Testis (tissue), 3 donors: ENCODE measurements around the gene SNAP25. TPM values are rescaled to one million over a fixed set of nuclear protein-coding genes. Genes with fewer than 3 reads are reported as not detected.

Source experiments
- DNase-seq: peaks from one replicate; pipeline ENCODE4 v3.0.0-alpha.2; 2019
- H3K27ac ChIP-seq, 2 donors: fragments of 200-600 bp; sonication (generic); one replicate each; pipeline ENCODE4 v1.5.1; 2019
- H3K27me3 ChIP-seq: fragments of 200-600 bp; sonication (generic); one replicate; pipeline ENCODE4 v1.5.1; 2019
- H3K36me3 ChIP-seq: fragments of 200-600 bp; sonication (generic); one replicate; pipeline ENCODE4 v1.5.1; 2017; ENCODE audit warnings: low read depth; ENCODE audit errors: missing control alignments
- H3K4me1 ChIP-seq: fragments of 200-600 bp; sonication (generic); one replicate; pipeline ENCODE4 v1.5.1; 2019
- H3K4me3 ChIP-seq, 2 donors: fragments of 200-600 bp; sonication (generic); one replicate each; pipeline ENCODE4 v1.5.1; 2017 to 2019
- H3K9me3 ChIP-seq: fragments of 200-600 bp; sonication (generic); one replicate; pipeline ENCODE4 v1.5.1; 2017
- CTCF ChIP-seq, 3 experiments: fragments of 450-650 bp in 2 of 3; fragments of 200-600 bp in 1 of 3; sonication (generic) in 1 of 3; IDR thresholded peaks; one replicate each; pipeline ENCODE4 v1.5.1; 2016 to 2019; ENCODE audit warnings: antibody characterized with exemption in 3 of 3, mild to moderate bottlenecking in 2 of 3, moderate library complexity in 1 of 3
- POLR2A ChIP-seq: fragments of 450-650 bp; IDR thresholded peaks from one replicate; pipeline ENCODE4 v1.6.1; 2017; ENCODE audit warnings: antibody characterized with exemption, mild to moderate bottlenecking, moderate library complexity
- WGBS, 2 donors: methylation state at CpG; one replicate each; pipeline ENCODE4 v1.1.5; 2018; 5-methylcytosine and 5-hydroxymethylcytosine counted together
- intact Hi-C: fragments of 100-400 bp; cut with DNase I; formaldehyde crosslinking; loops from one replicate; pipeline ENCODE4 v1.15.1; 2023; ENCODE audit warnings: low total_unique reads
- polyA plus RNA-seq: library from polyadenylated mRNA; stranded (reverse); fragments of 350-450 nt; fragmentation: Illumina TruSeq; extraction: RNeasy Lipid Tissue Mini Kit (QIAGEN cat#74804); gene quantifications from one replicate; pipeline ENCODE4 v1.2.3, GENCODE V29; 2014; ENCODE audit warnings: low read depth, low replicate concordance; ENCODE audit not compliant: insufficient read depth
- total RNA-seq, 2 donors: library from RNA; depleted of rRNA; stranded (reverse); fragments of >200 nt; gene quantifications; one replicate each; pipeline ENCODE4 v1.2.3, GENCODE V29; 2016

SNAP25 gene
- total and polyA plus RNA-seq, 3 donors from 2014 or later, result 8.0 to 13.7 (median 11.3) TPM

GRCh38 chr20:10213526-10213925, 5.1 kb upstream of the SNAP25 start:
- WGBS, 2 donors, result 90 to 92% methylated on average over 2 of the region's 2 CpGs
- no peak for DNase-seq
- H3K27me3 ChIP-seq, result no peaks in the 10 kb centered on the region
- no peak overlapping the region for H3K4me3 ChIP-seq
- no peaks in the 10 kb centered on the region for H3K36me3 ChIP-seq
- intact Hi-C loops, result no loop called here
- peaks cover 4% of the 10 kb centered on the region for H3K4me1 ChIP-seq
- no peaks in the 10 kb centered on the region for H3K9me3 ChIP-seq
- TF ChIP-seq CTCF (IDR thresholded peaks at IDR 0.05) (no peak), POLR2A (no peak)
- H3K27ac ChIP-seq, result no peak overlapping the region

- WGBS, 2 donors, result 24 to 33% methylated on average over 4 of the region's 4 CpGs
- H3K4me1 ChIP-seq, result peaks cover 4% of the 10 kb centered on the region
- intact Hi-C loops, result no loop called here
- H3K9me3 ChIP-seq, result no peaks in the 10 kb centered on the region
- no peak overlapping the region for H3K4me3 ChIP-seq
- H3K27ac ChIP-seq, result peak overlapping the region; percentile 88 to 98
- H3K36me3 ChIP-seq, result no peaks in the 10 kb centered on the region
- no peaks in the 10 kb centered on the region for H3K27me3 ChIP-seq
- no peak for DNase-seq
- TF ChIP-seq CTCF (IDR thresholded peaks at IDR 0.05) (no peak), POLR2A (no peak)
Measured at GRCh38 chr20:10216146-10216791, 2.4 kb upstream of the SNAP25 start.

GRCh38 chr20:10217721-10218410, 764 bp upstream of the SNAP25 start:
- Histone ChIP-seq H3K27ac (peak overlapping the region; percentile 88 to 98), H3K9me3 (no peaks in the 10 kb centered on the region), H3K36me3 (no peaks in the 10 kb centered on the region), H3K4me1 (peaks cover 4% of the 10 kb centered on the region), H3K27me3 (no peaks in the 10 kb centered on the region), H3K4me3 (peak overlapping the region; percentile 64 to 77)
- peak; percentile 91 for DNase-seq
- intact Hi-C loops, result no loop called here
- TF ChIP-seq CTCF (IDR thresholded peaks at IDR 0.05), result no peak
- 1 to 3% methylated on average over 27 to 40 of the region's 40 CpGs for WGBS, 2 donors

GRCh38 chr20:10219452-10219791, 792 bp downstream of the SNAP25 start:
- H3K4me1 ChIP-seq, result peaks cover 4% of the 10 kb centered on the region
- no peaks in the 10 kb centered on the region for H3K9me3 ChIP-seq
- 1 to 2% methylated on average over 20 to 32 of the region's 32 CpGs for WGBS, 2 donors
- H3K27me3 ChIP-seq, result no peaks in the 10 kb centered on the region
- H3K36me3 ChIP-seq, result no peaks in the 10 kb centered on the region
- intact Hi-C loops, result no loop called here
- peak; percentile 90 for DNase-seq
- H3K27ac ChIP-seq, result peak overlapping the region; percentile 88 to 98
- TF ChIP-seq POLR2A (no peak), CTCF (IDR thresholded peaks at IDR 0.05) (no peak)
- H3K4me3 ChIP-seq, result peak overlapping the region; percentile 64 to 77
